GM12878 (cell line): ENCODE measurements around the gene PSMC3IP. TPM values are rescaled to one million over a fixed set of nuclear protein-coding genes. Genes with fewer than 3 reads are reported as not detected.

Source experiments
- CBX3 ChIP-seq: fragments of 200-600 bp; sonication (generic); IDR thresholded peaks from 2 replicates; pipeline ENCODE4 v1.6.1; 2016; ENCODE audit warnings: low read depth, borderline replicate concordance
- CHD1 ChIP-seq: IDR thresholded peaks from 2 replicates; pipeline ENCODE4 v1.6.1; 2012; ENCODE audit warnings: low read depth, low read length, improper control_type of control experiment
- CHD2 ChIP-seq: IDR thresholded peaks from 2 replicates; pipeline ENCODE4 v1.6.1; 2011; ENCODE audit warnings: low read depth, low read length, improper control_type of control experiment, borderline replicate concordance
- CREB1 ChIP-seq: IDR thresholded peaks from 2 replicates; pipeline ENCODE4 v1.6.1; 2012; ENCODE audit warnings: low read depth, mild to moderate bottlenecking, inconsistent platforms
- GABPA ChIP-seq: IDR thresholded peaks from 2 replicates; pipeline ENCODE4 v1.6.1; 2014; ENCODE audit warnings: antibody characterized with exemption, low read depth, mild to moderate bottlenecking, inconsistent platforms
- HDAC6 ChIP-seq: fragments of 200-600 bp; sonication (generic); IDR thresholded peaks from one replicate; pipeline ENCODE4 v1.8.0; 2017; ENCODE audit warnings: antibody characterized with exemption; ENCODE audit not compliant: unreplicated experiment
- JUNB ChIP-seq: IDR thresholded peaks from 2 replicates; pipeline ENCODE4 v1.6.1; 2016; ENCODE audit warnings: antibody characterized with exemption, mild to moderate bottlenecking
- NBN ChIP-seq: fragments of 450-650 bp; IDR thresholded peaks from 2 replicates; pipeline ENCODE4 v1.6.1; 2016
- NRF1 ChIP-seq: conservative IDR thresholded peaks from 2 replicates; pipeline ENCODE4 v1.6.1; 2011; ENCODE audit warnings: mild to moderate bottlenecking, low read depth, low read length, improper control_type of control experiment
- POLR2AphosphoS5 ChIP-seq: IDR thresholded peaks from 2 replicates; pipeline ENCODE4 v1.6.1; 2011; ENCODE audit warnings: mild to moderate bottlenecking, low read length, inconsistent platforms
- SMARCA5 ChIP-seq: fragments of 450-650 bp; IDR thresholded peaks from 2 replicates; pipeline ENCODE4 v1.6.1; 2017; ENCODE audit warnings: mild to moderate bottlenecking
- SMC3 ChIP-seq: IDR thresholded peaks from 2 replicates; pipeline ENCODE4 v1.6.1; 2011; ENCODE audit warnings: low read length, improper control_type of control experiment, borderline replicate concordance
- SRF ChIP-seq, 2 experiments: IDR thresholded peaks; 2 replicates each; pipeline ENCODE4 v1.6.1; 2011; ENCODE audit warnings: low read depth in 2 of 2, low read length in 2 of 2, mild to moderate bottlenecking in 1 of 2, moderate library complexity in 1 of 2
- polyA plus RNA-seq, 11 experiments: library from polyadenylated mRNA; depleted of rRNA in 4 of 11; unstranded in 6 of 11; stranded (reverse) in 5 of 11; fragments of >200 nt; fragmentation: Nextera tagmentation in 4 of 11; fragmentation: Illumina TruSeq in 1 of 11; extraction: Ambion mirVana in 4 of 11; extraction: Trizol in 1 of 11; gene quantifications; 1 replicate in 1 of 11; 2 replicates in 10 of 11; pipeline versions ENCODE4 v1.2.1 to v1.2.3, GENCODE V29; 2011 to 2016; ENCODE audit warnings: inconsistent platforms in 2 of 11, missing spikeins in 2 of 11, low read depth in 1 of 11
- total RNA-seq, 4 experiments: library from RNA; depleted of rRNA in 3 of 4; stranded (reverse); fragments of >200 nt in 3 of 4; fragmentation: Illumina TruSeq in 1 of 4; extraction: Trizol in 1 of 4; gene quantifications; 2 replicates each; pipeline versions ENCODE4 v1.2.1 to v1.2.3, GENCODE V29; 2013 to 2021
- TF ChIP-seq, protein P1 (sequence below): IDR thresholded peaks from 2 replicates; pipeline ENCODE4 v1.6.1; 2011; ENCODE audit warnings: low read depth, mild to moderate bottlenecking, low read length, moderate library complexity, borderline replicate concordance; ENCODE audit errors: extremely low read depth
- TF ChIP-seq, protein P2 (sequence below): fragments of 450-650 bp; IDR thresholded peaks from 2 replicates; pipeline ENCODE4 v1.6.1; 2017; ENCODE audit warnings: low read depth, mild to moderate bottlenecking, moderate library complexity
- TF ChIP-seq, protein P3 (sequence below): fragments of 450-650 bp; IDR thresholded peaks from 2 replicates; pipeline ENCODE4 v1.6.1; 2018; ENCODE audit warnings: mild to moderate bottlenecking, low read depth, moderate library complexity; ENCODE audit not compliant: partially characterized antibody
- TF ChIP-seq, protein P4 (sequence below): fragments of 450-650 bp; formaldehyde crosslinking; IDR thresholded peaks from 2 replicates; pipeline ENCODE4 v1.5.0; 2022; ENCODE audit warnings: mild to moderate bottlenecking, missing genetic modification characterization
- TF ChIP-seq, protein P5 (sequence below): IDR thresholded peaks from 2 replicates; pipeline ENCODE4 v1.6.1; 2012; ENCODE audit warnings: low read depth, low read length, improper control_type of control experiment

The PSMC3IP gene
- total and polyA plus RNA-seq, 10 of the 15 experiments (the other 5 are each of a cell fraction or from before 2014, with no cell fraction given), result 6.8 to 34.5 (median 17.7) TPM

DNA sequence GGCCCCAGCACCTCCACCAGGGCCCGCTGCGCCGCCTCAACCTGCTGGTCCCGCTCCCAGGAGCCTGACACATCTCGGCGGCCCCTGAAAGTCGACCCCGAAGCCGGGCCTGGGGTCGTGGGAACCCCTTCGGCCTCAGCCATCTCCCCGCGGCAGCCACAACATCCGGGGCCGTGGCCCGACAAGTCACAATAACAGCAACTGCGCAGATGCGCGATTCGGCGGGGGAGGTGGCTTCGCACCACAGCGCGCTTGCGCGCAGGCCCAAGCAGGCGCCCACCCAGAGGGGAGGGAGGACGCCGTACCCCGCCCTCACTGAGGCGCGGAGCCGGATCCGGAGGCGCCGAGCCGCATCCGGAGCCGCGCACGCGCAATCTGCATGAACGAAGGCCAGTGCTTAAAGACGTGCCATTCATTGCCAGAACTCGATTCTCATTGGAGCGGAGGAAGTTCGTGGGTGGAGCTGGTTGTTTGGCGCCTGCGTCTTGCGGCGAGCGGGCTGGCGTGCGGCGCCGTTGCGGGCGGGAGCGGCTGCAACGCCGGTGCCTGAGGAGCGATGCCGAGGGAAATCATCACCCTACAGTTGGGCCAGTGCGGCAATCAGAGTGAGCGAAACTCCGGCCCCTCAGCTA lies 31.8 kb upstream of the PSMC3IP start, which contains the start of the genes RETREG3 and TUBG1 (continued):
- TF ChIP-seq JUNB (no peak), NBN (0 out of 2 replicates have a peak, but pooled peaks have one; percentile 18), HDAC6 (no peak), POLR2AphosphoS5 (peak; percentile 89), CREB1 (0 out of 2 replicates have a peak, but pooled peaks have one; percentile 41), SMC3 (no peak), CBX3 (no peak), SRF (IDR thresholded peaks at IDR 0.05; ENCODE audit: low read depth in 2 of 2, low read length in 2 of 2) (no peak), GABPA (no peak), CHD1 (no peak), NRF1 (peak; percentile 69), CHD2 (no peak; the same call in 1 of the 2 replicates), SMARCA5 (no peak)
- TF ChIP-seq, protein P1, sequence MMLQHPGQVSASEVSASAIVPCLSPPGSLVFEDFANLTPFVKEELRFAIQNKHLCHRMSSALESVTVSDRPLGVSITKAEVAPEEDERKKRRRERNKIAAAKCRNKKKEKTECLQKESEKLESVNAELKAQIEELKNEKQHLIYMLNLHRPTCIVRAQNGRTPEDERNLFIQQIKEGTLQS, result no peak
- TF ChIP-seq, protein P2, sequence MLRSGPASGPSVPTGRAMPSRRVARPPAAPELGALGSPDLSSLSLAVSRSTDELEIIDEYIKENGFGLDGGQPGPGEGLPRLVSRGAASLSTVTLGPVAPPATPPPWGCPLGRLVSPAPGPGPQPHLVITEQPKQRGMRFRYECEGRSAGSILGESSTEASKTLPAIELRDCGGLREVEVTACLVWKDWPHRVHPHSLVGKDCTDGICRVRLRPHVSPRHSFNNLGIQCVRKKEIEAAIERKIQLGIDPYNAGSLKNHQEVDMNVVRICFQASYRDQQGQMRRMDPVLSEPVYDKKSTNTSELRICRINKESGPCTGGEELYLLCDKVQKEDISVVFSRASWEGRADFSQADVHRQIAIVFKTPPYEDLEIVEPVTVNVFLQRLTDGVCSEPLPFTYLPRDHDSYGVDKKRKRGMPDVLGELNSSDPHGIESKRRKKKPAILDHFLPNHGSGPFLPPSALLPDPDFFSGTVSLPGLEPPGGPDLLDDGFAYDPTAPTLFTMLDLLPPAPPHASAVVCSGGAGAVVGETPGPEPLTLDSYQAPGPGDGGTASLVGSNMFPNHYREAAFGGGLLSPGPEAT, result 0 out of 2 replicates have a peak, but pooled peaks have one; percentile 18
- TF ChIP-seq, protein P3, sequence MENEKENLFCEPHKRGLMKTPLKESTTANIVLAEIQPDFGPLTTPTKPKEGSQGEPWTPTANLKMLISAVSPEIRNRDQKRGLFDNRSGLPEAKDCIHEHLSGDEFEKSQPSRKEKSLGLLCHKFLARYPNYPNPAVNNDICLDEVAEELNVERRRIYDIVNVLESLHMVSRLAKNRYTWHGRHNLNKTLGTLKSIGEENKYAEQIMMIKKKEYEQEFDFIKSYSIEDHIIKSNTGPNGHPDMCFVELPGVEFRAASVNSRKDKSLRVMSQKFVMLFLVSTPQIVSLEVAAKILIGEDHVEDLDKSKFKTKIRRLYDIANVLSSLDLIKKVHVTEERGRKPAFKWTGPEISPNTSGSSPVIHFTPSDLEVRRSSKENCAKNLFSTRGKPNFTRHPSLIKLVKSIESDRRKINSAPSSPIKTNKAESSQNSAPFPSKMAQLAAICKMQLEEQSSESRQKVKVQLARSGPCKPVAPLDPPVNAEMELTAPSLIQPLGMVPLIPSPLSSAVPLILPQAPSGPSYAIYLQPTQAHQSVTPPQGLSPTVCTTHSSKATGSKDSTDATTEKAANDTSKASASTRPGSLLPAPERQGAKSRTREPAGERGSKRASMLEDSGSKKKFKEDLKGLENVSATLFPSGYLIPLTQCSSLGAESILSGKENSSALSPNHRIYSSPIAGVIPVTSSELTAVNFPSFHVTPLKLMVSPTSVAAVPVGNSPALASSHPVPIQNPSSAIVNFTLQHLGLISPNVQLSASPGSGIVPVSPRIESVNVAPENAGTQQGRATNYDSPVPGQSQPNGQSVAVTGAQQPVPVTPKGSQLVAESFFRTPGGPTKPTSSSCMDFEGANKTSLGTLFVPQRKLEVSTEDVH, result no peak
- TF ChIP-seq, protein P4, sequence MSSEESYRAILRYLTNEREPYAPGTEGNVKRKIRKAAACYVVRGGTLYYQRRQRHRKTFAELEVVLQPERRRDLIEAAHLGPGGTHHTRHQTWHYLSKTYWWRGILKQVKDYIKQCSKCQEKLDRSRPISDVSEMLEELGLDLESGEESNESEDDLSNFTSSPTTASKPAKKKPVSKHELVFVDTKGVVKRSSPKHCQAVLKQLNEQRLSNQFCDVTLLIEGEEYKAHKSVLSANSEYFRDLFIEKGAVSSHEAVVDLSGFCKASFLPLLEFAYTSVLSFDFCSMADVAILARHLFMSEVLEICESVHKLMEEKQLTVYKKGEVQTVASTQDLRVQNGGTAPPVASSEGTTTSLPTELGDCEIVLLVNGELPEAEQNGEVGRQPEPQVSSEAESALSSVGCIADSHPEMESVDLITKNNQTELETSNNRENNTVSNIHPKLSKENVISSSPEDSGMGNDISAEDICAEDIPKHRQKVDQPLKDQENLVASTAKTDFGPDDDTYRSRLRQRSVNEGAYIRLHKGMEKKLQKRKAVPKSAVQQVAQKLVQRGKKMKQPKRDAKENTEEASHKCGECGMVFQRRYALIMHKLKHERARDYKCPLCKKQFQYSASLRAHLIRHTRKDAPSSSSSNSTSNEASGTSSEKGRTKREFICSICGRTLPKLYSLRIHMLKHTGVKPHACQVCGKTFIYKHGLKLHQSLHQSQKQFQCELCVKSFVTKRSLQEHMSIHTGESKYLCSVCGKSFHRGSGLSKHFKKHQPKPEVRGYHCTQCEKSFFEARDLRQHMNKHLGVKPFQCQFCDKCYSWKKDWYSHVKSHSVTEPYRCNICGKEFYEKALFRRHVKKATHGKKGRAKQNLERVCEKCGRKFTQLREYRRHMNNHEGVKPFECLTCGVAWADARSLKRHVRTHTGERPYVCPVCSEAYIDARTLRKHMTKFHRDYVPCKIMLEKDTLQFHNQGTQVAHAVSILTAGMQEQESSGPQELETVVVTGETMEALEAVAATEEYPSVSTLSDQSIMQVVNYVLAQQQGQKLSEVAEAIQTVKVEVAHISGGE (CRISPR knock-in tag), result no peak
- TF ChIP-seq, protein P5, sequence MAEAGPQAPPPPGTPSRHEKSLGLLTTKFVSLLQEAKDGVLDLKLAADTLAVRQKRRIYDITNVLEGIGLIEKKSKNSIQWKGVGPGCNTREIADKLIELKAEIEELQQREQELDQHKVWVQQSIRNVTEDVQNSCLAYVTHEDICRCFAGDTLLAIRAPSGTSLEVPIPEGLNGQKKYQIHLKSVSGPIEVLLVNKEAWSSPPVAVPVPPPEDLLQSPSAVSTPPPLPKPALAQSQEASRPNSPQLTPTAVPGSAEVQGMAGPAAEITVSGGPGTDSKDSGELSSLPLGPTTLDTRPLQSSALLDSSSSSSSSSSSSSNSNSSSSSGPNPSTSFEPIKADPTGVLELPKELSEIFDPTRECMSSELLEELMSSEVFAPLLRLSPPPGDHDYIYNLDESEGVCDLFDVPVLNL, result 0 out of 2 replicates have a peak, but pooled peaks have one; percentile 53
